Epithelial cell of proximal tubule (primary cell): ENCODE measurements around the gene KIAA1549. TPM values are rescaled to one million over a fixed set of nuclear protein-coding genes. Genes with fewer than 3 reads are reported as not detected.

ENCODE experiments used
- DNase-seq: peaks from one replicate; pipeline ENCODE4 v3.0.0-alpha.2; 2011; ENCODE audit warnings: low read depth
- H3K4me3 ChIP-seq: 2 replicates; pipeline ENCODE4 v1.5.1; 2011; ENCODE audit warnings: low read depth, mild to moderate bottlenecking, low read length
- total RNA-seq: library from RNA; depleted of rRNA; stranded (reverse); fragments of >200 nt; gene quantifications from 2 replicates; pipeline ENCODE4 v1.2.3, GENCODE V29; 2015
- TF ChIP-seq, protein P1 (sequence below): conservative IDR thresholded peaks from 2 replicates; pipeline ENCODE4 v1.5.1; 2012; ENCODE audit warnings: low read depth, mild to moderate bottlenecking, low read length

The KIAA1549 gene
- total RNA-seq, 1 donor from 2014 or later = 1.8 TPM

GRCh38 chr7:138809346-138809745 is 171.8 kb downstream of the KIAA1549 start:
- TF ChIP-seq, protein P1, sequence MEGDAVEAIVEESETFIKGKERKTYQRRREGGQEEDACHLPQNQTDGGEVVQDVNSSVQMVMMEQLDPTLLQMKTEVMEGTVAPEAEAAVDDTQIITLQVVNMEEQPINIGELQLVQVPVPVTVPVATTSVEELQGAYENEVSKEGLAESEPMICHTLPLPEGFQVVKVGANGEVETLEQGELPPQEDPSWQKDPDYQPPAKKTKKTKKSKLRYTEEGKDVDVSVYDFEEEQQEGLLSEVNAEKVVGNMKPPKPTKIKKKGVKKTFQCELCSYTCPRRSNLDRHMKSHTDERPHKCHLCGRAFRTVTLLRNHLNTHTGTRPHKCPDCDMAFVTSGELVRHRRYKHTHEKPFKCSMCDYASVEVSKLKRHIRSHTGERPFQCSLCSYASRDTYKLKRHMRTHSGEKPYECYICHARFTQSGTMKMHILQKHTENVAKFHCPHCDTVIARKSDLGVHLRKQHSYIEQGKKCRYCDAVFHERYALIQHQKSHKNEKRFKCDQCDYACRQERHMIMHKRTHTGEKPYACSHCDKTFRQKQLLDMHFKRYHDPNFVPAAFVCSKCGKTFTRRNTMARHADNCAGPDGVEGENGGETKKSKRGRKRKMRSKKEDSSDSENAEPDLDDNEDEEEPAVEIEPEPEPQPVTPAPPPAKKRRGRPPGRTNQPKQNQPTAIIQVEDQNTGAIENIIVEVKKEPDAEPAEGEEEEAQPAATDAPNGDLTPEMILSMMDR = no peak
- DNase-seq = no peak
- H3K4me3 ChIP-seq = no peak overlapping the region

DNA sequence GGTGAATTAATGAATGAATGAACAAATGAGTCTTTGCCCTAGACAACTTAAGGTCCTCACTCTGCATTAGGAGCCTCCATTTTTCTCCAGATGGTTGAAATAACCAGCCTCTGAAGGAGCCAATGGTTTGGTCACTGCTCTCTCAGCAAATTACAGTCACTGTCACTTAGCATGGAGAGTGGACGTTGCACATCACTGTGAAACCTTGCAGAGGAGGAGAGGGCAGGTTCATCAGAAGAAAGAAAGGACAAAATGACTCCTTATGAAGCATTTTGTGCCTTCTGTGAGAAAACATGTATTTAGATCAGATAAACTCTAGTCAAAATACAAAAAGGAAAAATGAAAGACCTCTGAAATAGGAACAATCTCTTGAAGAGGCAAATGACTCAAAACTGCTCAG is 176.6 kb downstream of the KIAA1549 start:
- DNase-seq = no peak
- TF ChIP-seq, protein P1 = no peak
- no peak overlapping the region for H3K4me3 ChIP-seq

DNA sequence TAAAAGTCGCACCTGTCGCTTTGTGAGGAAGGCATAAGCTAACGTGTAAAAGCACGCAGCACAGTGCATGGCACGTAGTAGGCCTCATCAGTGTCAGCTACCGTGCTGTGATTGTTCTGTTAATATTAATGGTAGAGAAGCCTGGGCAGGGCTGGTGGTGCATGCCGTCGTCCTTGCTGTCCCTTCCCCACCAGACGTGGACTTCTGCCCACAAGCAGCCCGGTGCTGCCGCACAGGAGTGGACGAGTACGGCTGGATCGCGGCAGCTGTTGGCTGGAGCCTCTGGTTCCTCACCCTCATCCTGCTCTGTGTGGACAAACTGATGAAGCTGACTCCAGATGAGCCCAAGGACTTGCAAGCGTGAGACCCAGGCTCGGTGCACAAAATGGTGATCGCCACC is 178.5 kb downstream of the KIAA1549 start:
- no peak for DNase-seq

GRCh38 chr7:138801256-138801655 is 179.9 kb downstream of the KIAA1549 start:
- H3K4me3 ChIP-seq = no peak overlapping the region
- TF ChIP-seq, protein P1 = no peak
- DNase-seq = no peak

More for the DNA sequence above, 178.5 kb downstream of the KIAA1549 start:
- TF ChIP-seq, protein P1 = no peak
- H3K4me3 ChIP-seq = no peak overlapping the region

DNA sequence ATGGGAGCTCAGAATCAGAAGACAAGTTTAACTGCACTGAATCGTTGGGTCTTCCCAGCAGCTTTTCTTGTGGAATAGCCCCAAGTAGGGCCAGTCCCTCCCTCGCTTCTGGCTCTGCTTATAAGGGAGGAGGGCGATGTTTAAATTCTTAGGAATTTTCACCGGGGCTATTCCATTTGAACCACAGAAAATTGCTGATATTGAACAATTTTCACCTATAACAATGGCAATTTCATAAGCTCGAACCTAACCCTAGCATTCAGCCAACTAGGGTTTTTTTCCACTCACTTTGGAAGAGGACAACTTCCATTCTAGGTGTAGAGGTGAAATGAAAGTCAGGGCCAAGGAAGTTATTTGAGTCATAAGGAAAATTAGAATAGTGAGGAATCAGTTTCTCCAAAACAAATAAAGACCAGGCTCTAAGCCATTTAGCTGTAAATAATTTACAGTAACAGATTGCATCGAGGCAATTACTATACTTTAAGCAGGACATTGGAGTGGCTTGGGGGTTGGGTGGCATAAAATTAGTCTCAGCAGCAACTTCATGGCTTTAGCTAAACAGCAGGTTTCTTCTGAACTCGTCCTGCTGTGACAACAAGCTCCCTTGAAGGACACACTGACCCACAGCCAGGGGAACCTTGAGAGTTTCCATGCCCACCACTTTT is 181.7 kb downstream of the KIAA1549 start:
- DNase-seq = no peak
- H3K4me3 ChIP-seq = peak overlapping the region; percentile 28
- TF ChIP-seq, protein P1 = no peak

DNA sequence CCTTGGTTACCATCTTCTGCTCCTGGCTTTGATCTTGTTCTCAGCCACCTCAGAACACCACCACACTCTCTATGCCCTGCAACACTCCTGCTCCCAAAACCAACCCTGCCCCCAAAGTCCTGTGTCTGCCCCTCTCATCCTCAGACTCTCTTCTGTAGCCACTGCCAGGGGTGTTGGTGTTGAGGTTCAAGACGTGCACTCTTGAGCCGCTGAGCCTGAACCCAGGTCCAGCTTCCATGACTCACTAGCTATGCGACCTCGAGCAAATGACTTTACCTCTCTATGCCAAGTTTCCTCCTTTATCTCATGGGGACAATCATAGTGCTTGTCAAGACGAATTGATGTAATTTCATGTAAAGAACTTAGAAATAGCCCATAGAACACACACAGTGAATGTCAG is 182.4 kb downstream of the KIAA1549 start:
- peak overlapping the region; percentile 28 for H3K4me3 ChIP-seq
- no peak for DNase-seq
- TF ChIP-seq, protein P1 = no peak

- peak within 1 kb of the TSS; percentile 41 for H3K4me3 ChIP-seq
- TF ChIP-seq, protein P1 = no peak
- DNase-seq = no peak
Measured at GRCh38 chr7:138797715-138798320, 183.4 kb downstream of the KIAA1549 start, which contains the start of the genes ATP6V0A4 and TMEM213. Gene ATP6V0A4 (minus strand): TSS chr7:138798196. CDS start chr7:138771247, 26,949 bp downstream. Gene TMEM213 (plus strand): TSS chr7:138797994. CDS start chr7:138798105, 111 bp downstream.
